Stromal cell of bone marrow (primary cell): ENCODE results near the gene CACHD1.
A peak's percentile ranks its signal among the peaks of the same experiment; 100 is the strongest.

ENCODE experiments used
- DNase-seq: peaks from one replicate; pipeline ENCODE4 v3.0.0-alpha.2; 2012; ENCODE audit warnings: low read depth

Gene CACHD1

GRCh38 chr1:64473367-64473766 is 3.4 kb downstream of the CACHD1 start:
- no peak for DNase-seq

GRCh38 chr1:64474133-64474532 is 4.2 kb downstream of the CACHD1 start:
- DNase-seq: no peak

GRCh38 chr1:64474665-64475439 is 4.9 kb downstream of the CACHD1 start:
- no peak for DNase-seq

DNA sequence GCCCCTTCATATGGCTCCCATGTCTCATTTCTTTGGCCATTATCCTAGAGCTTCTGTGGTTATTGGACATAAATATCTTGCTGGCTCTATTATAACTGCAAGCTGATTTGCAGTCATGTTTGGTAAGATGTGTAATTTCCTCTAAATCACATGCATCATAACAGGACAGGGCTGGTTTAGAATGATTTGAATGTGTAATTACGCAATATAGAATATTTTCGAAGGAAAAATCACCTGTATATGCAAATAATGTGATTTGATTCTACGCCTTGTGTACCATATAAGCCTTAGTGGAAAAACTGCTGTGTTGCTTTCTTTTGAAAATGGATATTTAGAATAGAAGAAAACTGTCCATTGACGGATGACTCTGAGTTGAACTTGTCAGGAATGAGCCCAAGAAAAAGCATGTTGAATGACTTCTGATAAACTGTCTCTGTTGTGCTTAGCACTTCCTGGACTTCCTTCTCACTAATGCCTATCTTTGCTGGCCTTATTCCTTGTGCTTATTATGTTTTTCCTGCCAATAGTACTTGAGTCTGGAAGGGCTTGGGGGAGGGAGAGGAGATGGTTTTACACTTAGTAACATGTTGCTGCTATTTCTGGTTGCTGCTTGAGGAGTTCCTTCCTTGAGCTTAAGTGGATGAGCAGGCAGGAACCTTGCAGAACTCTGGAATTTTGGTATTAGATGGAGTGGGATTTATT is 6.5 kb downstream of the CACHD1 start:
- DNase-seq: peak; percentile 73

- no peak for DNase-seq
These were observed 8.9 kb downstream of the CACHD1 start for GRCh38 chr1:64478594-64479470.

GRCh38 chr1:64479874-64480273 is 9.9 kb downstream of the CACHD1 start:
- DNase-seq: no peak

GRCh38 chr1:64480999-64481772 is 11.3 kb downstream of the CACHD1 start:
- no peak for DNase-seq

- no peak for DNase-seq
These were observed 12.2 kb downstream of the CACHD1 start for GRCh38 chr1:64482128-64482527.

DNA sequence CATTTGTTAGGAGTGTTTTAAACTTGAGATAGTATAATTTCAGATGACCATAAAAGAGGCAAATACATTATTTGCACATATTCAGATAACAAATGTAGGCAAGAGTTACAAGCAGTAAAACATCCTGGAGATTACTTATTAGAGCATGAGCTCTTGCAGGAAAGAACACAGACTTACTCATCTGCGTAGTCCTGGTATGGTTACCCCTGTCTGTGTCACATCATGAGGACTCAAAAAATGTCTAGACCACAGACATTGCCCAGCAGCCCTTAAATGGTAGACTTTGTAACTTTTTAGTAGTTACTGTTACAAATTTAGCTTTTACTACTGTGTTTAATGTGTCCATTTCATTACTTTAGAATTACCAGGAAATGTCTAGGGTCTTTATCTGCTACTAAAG is 12.8 kb downstream of the CACHD1 start:
- no peak for DNase-seq

- DNase-seq: no peak
These were observed 13.9 kb downstream of the CACHD1 start for GRCh38 chr1:64483731-64484414.

DNA sequence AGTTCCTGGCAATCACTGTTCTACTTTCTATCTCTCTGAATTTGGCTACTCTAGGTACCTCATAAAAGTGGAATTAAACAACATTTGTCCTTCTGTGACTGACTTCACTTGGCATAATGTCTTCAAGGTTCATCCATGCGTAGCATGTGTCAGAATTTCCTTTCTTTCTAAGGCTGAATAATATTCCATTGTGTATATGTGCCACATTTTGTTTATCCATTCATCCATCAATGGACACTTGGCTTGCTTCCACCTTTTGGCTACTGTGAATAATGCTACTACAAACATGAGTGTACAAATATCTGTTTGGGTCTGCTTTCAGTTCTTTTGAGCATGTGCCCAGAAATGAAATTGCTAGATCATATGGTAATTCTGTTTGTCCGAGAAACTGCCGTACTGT is 14.7 kb downstream of the CACHD1 start:
- DNase-seq: no peak

GRCh38 chr1:64486193-64486592 is 16.3 kb downstream of the CACHD1 start:
- DNase-seq: no peak

DNA sequence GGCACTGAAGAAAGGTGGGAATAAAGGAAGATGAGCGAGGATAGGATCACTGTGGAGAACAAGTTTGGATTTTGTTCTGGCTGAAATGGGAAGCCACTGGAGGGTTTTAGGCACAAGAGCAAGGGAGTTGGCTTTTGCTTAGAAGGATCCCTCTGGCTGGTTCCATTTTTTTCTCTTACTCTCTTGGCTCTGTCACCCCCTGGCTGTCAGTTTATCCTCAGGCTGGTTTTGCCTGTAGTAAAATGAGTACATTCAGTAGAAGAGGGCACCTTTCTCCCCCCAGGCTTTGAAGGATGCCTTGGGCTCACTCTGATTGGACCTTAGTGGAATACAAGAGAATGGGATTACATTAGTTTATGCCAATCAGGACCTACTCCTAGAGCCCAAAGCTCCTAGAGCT is 17.1 kb downstream of the CACHD1 start:
- DNase-seq: no peak

DNA sequence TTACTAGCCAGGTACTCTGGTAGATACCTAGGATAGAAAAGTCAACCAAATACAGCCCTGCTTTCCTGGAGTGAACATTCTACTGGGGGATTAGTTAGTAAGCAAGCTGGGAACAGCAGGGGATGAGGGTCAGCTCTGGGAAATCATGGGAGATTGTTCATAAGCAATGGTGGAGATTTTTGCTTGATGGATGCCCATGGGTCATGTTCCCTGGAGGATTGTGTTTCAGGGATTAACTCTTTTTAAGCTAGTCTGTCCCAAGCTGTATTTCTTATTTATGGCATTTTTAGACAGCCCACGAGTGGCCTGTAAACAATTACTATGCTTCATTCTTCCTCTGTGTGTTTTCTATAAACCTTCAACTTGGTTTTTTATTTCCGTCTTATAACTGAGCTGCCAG is 18.9 kb downstream of the CACHD1 start:
- no peak for DNase-seq

DNA sequence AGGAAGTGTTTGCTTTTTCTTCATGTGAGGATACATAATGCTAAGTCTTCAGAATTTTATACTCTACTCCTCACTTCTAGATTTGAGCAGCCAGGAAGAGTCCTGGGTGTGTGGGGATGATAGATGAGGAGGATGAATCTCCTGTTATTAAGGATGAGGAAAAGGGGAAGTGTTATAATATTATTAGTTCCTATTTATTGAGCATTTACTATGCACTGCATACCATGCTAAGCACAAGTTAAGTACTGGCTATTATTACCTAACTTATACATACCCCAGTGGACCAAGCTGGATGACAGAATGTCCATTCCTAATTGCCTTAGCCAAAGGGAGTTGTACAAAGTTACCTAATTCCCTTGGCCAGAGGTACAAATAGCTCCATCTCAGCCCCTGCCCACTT is 19.8 kb downstream of the CACHD1 start:
- DNase-seq: no peak

DNA sequence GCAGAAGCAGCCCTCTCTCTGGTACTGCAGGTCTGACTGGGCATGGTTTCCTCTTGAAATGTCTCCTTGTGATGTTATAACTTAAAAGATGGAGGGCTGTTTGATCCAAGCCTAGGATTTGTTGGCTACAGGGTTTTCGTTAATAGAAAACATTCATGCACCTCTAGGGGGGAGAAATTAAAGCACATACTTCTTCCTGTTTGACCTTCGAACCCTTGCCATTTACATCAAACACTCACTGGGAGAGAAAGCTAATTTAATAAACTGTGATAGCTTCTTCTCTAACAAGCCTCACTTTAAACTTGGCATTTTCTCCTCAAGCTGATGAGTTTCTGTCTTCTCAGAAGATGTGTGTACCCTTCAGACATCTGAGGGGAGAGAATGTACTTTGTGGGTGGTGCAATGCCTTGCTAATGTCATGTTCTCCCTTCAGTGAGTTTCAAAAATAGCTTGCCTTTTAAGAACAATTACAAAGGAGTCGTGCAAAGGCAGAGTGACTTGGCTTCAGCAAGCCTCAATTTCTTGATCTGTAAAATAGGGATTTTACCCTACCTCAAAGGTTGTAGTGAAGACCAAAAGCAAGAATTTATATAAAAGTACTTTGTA is 20.4 kb downstream of the CACHD1 start:
- no peak for DNase-seq

DNA sequence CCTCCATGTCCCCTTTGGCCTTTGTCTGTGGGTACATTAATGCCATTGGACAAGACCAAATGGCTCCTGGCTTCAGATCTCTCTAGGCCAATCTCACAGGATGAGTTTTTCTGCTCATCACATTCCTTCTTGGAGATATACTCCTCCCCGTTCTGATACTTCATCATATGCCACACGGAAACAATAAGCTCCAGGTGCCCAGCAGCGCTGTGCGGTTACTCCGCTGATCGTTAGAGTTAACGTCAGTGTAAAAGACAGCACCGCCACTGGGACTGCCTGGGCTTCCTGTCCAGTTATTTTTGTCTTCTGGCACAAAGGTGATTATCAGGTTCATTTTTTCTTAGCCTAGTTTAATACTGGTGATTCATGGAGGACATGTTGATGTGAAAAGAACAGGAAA is 22.5 kb downstream of the CACHD1 start:
- no peak for DNase-seq

- DNase-seq: no peak
These were observed 23.9 kb downstream of the CACHD1 start for GRCh38 chr1:64493831-64494230.

DNA sequence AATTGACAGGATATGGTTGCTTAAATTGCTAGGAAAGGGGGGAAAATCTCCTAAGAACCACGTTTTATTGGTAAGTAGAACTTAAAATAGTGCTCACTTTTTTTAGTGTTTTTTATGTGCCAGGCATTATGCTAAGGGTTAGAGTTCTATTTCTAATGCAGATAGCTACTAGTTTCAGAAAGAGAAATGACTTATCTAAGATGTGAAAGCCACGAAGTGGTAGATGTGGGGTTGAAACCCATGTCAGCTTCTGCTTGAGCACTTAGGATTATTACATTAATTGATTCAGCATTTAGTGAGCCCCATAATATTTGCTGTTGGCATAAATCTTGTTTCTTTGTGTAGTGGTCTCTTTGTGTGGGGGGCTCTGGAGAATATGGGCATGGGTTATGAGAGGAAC is 24.7 kb downstream of the CACHD1 start:
- DNase-seq: no peak

DNA sequence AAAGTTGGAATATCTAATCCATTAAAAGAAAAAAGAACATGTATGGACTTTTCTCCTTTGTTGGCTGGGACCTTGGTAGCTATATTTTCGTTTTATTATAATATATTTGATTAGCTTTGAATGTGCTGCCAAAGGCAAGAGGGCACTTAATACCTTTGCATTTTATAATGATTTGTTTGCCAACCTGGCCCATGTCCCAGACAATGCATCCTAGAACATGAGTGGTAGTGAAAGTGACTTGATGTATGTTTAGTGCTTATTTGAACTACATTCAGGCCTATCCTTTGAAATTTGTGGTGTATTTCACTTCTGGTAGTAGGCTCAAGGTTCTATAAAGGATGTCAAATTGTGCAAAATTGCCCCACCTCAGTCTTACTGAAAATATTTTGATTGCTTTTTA is 25.9 kb downstream of the CACHD1 start:
- DNase-seq: no peak

- no peak for DNase-seq
These were observed 26.7 kb downstream of the CACHD1 start for GRCh38 chr1:64496606-64497005.
